Right ventricle myocardium inferior (tissue), 1 donor: ENCODE measurements around the gene COPZ2. TPM values are rescaled to one million over a fixed set of nuclear protein-coding genes. Genes with fewer than 3 reads are reported as not detected.
A peak's percentile ranks its signal among the peaks of the same experiment; 100 is the strongest.

Experiments
- ATAC-seq: fragments of 200-7000 bp; cut with Tn5 transposase; one replicate; pipeline ENCODE4 v1.9.1; 2020; ENCODE audit warnings: mild to moderate bottlenecking, moderate library complexity
- DNase-seq: peaks from one replicate; pipeline ENCODE4 v3.0.0; 2021; ENCODE audit errors: missing footprints
- intact Hi-C: fragments of 100-400 bp; cut with DNase I; formaldehyde crosslinking; loops from one replicate; pipeline ENCODE4 v1.11.0; 2022
- total RNA-seq: library from RNA; stranded (reverse); fragmentation: NEBNext Ultra II Directional; extraction: Animal tissue kit (Norgen Biotek cat#: 25700); gene quantifications from one replicate; pipeline ENCODE4 v1.2.1, GENCODE V29; 2021
- donor health status: DM: no; HTN: yes; CAD: no; lungs with severe emphysema.

Gene COPZ2
- total RNA-seq, 1 donor from 2014 or later: 52.9 TPM

DNA sequence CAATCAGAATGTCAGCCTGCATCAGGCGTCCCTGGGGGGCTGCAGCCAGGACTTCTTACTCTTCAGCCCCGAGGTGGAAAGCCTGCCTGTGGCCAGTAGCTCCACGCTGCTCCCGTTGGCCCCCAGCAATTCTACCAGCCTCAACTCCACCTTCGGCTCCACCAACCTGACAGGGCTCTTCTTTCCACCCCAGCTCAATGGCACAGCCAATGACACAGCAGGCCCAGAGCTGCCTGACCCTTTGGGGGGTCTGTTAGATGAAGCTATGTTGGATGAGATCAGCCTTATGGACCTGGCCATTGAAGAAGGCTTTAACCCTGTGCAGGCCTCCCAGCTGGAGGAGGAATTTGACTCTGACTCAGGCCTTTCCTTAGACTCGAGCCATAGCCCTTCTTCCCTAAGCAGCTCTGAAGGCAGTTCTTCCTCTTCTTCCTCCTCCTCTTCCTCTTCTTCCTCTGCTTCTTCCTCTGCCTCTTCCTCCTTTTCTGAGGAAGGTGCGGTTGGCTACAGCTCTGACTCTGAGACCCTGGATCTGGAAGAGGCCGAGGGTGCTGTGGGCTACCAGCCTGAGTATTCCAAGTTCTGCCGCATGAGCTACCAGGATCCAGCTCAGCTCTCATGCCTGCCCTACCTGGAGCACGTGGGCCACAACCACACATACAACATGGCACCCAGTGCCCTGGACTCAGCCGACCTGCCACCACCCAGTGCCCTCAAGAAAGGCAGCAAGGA, 21.0 kb upstream of the COPZ2 start:
- intact Hi-C loops: no loop called here
- ATAC-seq (no peak), DNase-seq (no peak)

DNA sequence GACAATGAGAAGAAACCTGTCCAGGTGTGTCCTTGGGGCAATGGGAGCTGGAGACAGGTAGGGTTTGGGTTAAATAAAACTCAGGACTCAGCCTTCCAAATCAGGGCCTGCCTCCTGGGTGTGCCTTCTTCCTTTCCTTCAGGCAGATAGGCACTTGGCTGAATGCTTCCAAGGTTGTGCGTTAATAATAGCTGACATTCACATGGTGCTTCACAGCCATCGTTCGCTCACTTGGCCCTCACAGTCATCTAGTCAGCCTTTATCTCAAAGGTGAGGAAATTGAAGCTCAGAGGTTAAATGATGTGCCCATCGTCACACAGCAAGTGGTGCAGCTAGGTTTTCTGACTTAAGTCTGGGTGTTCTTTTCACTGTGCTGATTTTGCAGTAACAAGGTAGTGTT, 20.0 kb upstream of the COPZ2 start:
- ATAC-seq (no peak), DNase-seq (no peak)
- intact Hi-C loops: no loop called here

DNA sequence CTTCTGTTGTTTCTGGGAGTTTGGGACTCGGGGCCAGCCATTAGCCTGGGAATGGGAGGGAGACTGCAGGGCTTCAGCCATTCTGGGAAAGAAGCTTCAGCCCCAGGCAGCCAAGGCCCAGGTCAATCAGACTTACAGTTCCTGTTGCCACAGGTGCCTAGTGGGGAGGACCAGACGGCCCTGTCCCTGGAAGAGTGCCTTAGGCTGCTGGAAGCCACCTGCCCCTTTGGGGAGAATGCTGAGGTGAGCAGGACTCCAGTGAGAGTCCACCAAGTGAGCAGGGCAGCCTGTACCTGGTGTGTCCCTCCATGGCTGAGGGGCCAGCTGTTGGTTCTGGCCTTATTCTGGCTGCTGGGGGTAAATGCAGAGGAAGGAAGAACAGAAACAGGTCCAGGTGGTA, 19.3 kb upstream of the COPZ2 start:
- no peak for ATAC-seq
- no peak for DNase-seq
- intact Hi-C loops: no loop called here

DNA sequence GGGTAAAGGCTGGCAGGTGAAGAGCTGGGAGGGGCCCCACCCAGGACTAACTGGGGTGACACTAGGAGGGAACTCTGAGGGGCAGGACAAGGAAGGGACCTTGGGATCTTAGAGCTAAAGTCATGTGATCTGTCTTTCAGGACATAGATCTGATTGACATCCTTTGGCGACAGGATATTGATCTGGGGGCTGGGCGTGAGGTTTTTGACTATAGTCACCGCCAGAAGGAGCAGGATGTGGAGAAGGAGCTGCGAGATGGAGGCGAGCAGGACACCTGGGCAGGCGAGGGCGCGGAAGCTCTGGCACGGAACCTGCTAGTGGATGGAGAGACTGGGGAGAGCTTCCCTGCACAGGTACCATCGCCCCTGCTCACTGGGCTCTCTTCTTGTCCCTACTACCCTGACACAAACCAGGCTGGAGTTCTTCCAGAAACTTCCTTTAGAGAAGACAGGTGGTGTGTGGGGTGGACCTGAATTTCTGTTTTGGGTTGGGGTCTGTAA, 18.7 kb upstream of the COPZ2 start:
- no peak for DNase-seq
- intact Hi-C loops: no loop called here
- ATAC-seq: no peak

DNA sequence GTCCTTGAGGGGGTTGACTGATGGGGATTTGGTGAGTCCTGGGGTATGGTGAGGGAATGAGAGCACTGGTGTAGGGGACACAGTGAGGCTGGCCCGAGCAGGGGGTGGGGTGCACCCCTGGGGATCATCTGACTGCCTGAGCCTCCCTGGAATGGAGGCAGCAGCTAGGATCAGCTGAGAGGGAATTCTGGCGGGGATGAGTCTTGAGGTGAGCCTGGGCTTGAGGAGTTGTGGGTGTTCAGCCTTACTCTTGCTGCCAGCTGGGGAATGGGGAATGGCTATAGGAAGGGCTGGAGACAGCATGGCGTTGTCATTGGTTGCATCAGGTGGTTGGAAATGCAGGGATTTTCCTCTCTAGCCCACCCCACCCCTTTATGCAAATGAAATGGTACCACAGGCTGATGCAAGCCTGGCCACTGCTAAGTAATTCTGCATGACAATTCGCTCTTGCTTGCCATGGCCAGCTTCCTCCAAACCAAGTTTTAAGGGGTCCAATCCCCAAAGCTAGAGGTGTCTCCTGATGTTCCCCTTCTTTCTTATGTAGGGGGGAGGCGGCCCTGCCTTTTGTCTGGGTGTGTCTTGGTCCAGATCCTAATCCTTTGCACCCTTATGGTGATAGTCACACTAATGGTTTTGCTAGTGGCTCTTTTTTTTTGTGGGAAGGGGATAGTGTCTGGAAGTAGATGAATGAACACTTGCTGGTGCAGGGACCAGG, 18.1 kb upstream of the COPZ2 start:
- DNase-seq: no peak
- intact Hi-C loops: no loop called here
- ATAC-seq: no peak

DNA sequence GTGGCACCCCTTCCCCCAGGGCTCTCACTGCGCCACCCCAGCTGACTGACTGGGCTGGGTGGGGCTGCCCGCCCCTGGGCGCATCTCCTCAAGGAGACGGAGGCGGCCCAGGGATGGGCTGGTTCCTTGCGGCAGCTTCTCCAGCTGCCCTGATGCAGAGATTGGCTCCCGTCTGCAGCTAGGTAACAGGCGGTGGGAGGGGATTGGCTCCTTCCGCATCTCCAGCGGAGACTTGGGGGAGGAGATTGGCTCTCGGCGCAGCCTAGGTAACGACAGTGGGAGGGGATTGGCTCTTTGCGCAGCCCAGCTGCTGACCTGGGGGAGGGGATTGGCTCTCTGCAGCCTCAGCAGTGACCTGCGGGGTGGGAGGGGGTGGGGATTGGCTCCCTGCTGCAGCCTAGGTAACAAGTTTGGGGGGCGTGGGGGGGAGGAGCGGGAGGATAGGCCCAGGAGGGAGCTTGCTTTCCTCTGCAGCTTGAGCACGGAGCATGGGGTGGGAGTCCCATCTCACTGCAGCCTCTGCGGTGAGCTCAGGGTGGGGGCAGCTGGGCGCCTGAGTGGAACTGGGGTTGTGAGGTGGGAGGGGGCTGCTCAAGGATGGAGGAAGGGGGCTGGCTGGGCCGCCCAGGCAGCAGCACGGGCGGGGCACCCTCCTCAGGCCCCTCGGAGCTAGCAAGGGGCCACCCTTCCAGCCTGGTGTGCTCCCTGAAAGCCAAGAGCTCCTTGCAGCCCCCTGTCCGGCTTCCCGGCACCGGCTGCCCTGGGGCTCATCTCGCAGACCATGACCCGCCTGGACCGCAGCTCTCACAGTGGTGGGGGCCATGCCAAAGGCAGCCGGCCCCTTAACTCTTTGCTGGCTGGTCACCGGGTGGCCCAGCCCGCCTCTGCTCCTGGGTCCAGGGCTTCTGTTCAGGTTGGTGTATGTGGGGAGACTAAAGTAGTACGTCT, 16.9 kb upstream of the COPZ2 start:
- ATAC-seq: peak; percentile 45
- peak; percentile 85 for DNase-seq
- intact Hi-C loops: no loop called here

DNA sequence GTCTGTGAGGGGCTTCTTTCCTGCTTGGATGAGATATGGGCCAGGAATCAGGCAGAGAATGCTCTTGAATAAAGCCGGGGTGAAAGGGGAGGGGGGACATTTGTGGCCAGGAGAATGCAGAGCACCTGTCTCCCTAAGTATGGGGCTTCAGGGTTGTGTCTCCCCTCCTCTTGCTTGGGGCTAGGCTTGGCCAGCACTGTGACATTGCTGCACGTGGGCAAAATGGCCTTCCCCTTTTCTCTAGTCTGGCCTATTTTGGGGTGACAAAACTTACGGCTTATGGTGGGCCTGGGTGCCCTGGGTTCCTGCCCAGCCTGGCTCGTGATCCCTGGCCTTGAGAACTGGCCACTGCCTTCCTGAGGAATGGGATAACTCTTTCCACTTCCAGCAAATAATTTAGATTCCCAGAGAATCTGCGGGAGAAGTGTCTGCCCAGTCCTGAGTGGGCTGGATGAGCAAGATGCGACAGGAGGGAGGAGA, 16.2 kb upstream of the COPZ2 start:
- ATAC-seq (no peak), DNase-seq (no peak)
- intact Hi-C loops: loop anchor here (2.0 kb wide), 1 partner anchor 27 kb away; no protein-coding TSS in a partner anchor

DNA sequence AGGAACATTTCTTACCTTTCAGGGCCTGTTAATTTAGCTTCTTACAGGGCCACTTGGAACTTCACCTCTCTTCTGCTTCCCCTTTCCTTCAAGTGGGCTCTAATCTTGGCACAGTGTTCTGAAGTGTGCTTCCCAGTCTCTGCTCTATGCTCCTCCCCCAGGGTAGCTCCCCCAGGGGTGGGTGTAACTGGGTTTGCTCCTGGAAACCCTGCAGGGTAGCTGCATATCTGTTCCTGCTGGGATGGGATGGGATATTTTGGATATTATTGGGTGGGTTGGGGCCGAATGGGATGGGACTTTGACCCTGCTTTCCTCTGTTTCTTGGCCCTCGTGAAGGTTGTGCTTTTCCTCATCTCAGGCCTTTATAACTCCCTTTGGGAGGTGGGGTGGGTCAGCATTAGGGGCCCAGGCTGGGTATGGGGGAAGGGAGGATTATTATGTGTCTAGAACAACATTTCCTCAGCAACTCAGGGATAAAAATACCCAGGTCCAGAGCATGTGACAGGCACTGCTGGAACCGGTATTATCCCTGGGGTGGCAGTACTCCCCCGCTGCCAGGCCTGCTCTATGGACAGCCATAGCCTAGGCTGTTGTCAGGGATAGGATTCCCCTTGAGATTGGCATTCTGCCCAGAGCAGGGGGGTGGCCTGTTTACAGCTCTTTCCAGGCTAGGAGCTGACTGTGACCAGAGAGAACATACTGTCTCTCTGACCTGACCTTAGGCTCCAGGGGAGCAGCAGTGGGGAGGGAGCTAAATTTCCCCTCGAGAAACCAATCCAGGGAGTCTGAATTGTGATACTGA, 15.6 kb upstream of the COPZ2 start:
- ATAC-seq (peak; percentile 55), DNase-seq (peak; percentile 80)
- intact Hi-C loops: loop anchor here (2.0 kb wide), 1 partner anchor 26 kb away; no protein-coding TSS in a partner anchor

DNA sequence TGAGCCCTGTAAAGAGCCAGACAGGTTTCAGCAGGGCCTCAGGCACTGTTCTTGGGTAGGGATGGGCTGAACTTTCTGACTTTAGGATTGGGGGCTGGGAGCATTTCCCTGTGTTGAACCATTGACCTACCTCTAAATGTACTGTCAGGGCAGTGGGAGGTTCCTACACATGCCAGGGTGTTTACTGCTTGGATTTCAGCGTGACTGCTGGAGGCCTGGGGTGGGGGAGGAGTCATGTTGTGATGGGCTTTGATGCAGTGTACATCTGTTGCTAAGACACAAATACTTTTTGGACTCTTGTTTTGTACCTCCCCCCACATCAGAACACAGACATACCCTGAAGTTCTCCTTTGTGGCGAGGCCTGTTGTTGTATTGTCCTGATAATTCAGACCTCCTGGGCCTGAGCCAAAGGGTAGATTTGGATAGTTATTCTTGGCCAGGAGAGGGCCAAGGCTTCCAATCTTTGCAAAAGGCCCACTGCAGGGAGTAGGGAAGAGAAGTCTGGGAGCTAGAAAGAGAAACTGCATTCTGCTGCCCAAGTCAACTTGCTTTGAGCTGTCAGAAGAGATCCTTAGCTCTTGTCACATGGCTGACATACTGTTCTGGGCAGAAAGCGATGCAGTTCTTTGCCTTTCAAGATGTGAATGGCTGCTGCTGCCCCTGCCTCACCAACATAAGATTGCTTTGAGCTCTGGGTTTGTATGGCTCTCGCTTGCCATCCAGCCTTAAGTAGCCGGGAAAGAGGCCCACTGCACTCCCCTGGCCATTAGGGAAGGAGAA, 14.3 kb upstream of the COPZ2 start:
- peak; percentile 35 for ATAC-seq

DNA sequence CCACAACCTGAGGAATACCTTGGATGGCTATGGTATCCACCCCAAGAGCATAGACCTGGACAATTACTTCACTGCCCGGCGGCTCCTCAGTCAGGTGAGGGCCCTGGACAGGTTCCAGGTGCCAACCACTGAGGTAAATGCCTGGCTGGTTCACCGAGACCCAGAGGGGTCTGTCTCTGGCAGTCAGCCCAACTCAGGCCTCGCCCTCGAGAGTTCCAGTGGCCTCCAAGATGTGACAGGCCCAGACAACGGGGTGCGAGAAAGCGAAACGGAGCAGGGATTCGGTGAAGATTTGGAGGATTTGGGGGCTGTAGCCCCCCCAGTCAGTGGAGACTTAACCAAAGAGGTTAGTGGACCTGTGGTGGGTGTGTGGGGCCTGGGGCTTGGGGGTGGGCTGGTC, 13.7 kb upstream of the COPZ2 start:
- intact Hi-C loops: no loop called here
- ATAC-seq: no peak
- DNase-seq: no peak

More for the DNA sequence above, 14.3 kb upstream of the COPZ2 start:
- DNase-seq: peak; percentile 79
- intact Hi-C loops: loop anchor here (2.0 kb wide), 1 partner anchor 25 kb away; no protein-coding TSS in a partner anchor

DNA sequence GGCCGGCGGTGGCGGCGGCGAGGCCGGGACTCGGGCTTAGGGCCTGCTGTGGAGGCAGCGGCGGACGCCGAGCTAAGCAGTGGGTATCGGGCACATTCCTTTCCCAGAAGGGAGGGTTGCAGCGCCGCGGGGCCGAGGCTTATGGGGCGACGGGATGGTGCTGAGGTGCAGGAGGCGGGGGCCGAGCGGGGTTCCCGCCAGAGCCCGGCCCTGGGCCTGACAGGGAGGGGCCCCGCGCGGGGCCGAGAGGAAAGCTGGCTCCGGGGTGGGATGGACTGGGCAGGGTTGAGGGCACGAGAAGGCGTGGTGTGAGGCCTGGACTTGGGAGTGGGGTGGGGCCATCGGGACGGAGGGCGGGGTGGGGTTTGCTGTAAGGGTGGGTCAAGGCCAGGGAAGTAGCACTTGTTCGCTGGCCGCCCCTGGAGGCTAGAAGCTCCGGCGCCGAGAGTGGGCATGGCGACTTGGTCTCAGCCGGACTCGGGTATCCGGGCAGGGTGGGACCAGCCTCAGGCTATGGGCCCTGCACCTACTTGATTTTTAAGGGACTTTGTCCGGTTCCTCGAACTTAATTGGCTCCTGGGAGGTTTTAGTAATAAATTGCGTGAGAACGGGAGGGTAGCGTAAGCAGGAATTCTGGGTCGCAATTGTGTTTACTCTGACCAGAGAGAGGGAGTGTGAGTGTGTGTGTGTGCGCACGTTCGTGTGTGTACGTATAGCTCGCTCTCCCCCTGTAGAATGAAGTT, 11.0 kb upstream of the COPZ2 start:
- intact Hi-C loops: no loop called here
- peak; percentile 77 for ATAC-seq
- DNase-seq: peak; percentile 96

DNA sequence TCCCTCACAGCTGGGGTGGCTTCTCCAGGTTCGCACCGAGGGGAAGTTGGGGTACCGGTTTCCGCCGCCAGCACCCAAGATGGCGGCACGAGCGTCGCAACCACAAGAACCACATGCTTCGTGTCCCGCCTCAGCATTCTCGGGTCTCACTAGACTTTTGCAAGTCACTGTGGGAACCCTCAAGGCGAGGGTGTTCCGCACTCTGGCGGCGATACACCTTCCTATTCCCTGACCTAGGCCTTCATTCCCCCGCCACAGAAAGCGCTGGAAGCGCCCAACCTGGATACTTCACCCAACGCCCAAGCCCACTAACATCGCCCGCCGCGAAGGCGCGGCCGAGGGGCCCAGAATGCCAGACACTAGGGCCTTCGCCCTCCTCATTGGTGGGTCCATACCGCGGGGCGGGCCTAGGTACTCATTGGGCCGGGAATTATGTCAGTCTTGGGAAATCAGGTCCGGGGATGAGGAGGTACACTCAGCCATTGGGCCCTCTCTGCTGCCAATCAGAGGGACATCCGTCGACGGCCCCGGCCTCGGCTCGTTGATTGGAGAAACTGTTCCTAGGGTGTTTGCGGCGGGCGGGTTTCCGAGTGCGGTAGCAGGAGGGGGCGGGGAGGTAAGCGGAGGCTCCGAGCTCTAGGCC, 10.3 kb upstream of the COPZ2 start, which contains the start of gene NFE2L1:
Gene NFE2L1 (plus strand): TSS at position 619 of the 643 bp plus-strand sequence. CDS start 2,760 bp downstream, outside the sequence.
- ATAC-seq (peak; percentile 88), DNase-seq (peak; percentile 100)
- intact Hi-C loops: no loop called here

DNA sequence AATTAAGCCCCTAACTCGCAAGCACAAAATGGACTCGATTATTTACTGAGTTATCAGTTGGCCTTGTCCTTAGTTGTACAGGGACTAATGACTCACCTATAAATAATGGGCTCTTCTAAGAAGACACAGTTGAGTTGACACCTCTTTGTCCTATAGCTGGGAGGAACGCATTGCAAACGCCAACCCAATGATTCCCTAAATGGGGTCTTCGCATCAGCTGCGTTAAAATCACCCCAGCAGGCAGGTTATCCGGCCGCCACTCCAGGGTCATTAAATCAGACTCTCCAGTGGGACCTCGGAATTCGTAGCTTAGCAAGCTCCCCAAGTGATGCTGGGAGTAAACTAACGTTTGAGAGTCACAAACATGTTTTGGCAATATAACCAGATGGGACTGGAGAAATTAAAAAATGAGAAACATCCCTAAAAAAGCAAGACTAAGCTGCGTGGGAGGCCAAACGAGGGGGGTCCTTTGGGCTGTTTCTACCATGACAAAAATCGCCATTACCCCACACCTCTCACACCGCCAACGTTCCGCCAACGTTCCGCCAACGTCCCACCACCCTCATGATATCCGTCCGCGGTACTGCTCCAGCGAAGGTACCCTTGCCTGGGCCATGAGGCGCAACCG, 9.6 kb upstream of the COPZ2 start:
- ATAC-seq (no peak), DNase-seq (no peak)
- intact Hi-C loops: no loop called here

DNA sequence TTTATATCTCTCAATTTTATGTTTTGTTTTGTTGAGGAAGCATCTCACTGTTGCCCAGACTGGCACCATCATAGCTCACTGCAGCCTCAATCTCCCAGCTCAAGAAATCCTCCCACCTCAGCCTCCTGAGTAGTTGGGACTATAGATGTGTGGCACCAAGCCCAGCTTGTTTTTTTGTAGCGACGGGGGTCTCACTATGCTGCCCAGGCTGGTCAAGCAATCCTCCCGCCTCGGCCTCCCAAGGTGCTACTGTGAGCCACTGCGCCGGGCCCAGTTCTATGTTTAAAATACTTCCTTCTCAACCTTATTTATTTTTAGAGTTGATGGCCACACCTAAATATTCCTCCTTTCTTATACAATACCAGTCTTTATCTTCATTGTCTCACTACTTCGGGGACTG, 8.7 kb upstream of the COPZ2 start:
- no peak for ATAC-seq
- intact Hi-C loops: no loop called here
- DNase-seq: no peak

DNA sequence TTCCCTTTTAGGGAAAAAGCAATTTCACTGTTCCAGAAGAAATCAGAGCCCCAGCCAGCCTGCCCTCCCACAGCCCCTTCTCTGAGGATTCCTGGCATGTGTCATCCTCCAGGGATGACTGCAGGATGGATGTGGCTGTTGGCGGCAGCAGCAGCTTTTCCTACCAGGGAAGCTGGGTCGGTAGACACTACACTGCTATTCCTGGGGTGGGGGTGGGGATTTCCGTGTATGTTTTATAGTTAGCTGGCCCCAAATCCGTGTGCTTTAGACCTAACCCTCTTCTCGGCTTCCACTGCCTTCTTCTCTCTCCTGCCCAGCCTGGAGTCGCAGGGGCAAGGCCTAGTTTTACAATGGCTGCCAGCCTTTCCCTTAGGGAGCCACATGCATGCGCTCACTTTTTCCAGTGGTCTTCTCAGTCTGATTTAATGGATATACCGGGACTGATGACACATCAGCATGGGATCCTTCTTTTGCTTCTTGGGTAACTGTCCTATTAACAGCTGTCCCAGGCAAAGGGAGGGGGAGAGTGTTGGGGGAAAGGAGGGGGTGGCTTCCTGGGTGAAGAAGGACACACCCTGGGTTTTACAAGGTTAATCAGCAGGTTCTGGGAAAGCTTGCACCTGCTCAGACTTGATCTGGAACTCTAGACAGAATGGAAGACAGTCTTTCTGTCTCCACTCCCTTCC, 7.9 kb upstream of the COPZ2 start:
- no peak for ATAC-seq
- DNase-seq: no peak
- intact Hi-C loops: no loop called here
